Measurements from ENCODE around the gene FXYD5. TPM values are rescaled to one million over a fixed set of nuclear protein-coding genes. Genes with fewer than 3 reads are reported as not detected.

The FXYD5 gene
- total RNA-seq, 1 experiment from 2014 or later = 33.6 TPM

- peaks cover 8% of the 10 kb centered on the region; the same call in 1 of the 2 replicates for H3K9me3 ChIP-seq (ENCODE audit: control insufficient read depth, insufficient read depth, low read depth, low read length)
- in situ Hi-C loops (cut with HindIII; ENCODE audit: low pct_unique_long_range_greater_than_20kb, low sequenced_read_pairs) (no loop called here), intact Hi-C loops (cut with micrococcal nuclease; ENCODE audit: unreplicated experiment) (no loop called here)
- H3K27ac ChIP-seq (ENCODE audit: low read length) = no peak overlapping the region
- TF ChIP-seq POLR2AphosphoS5 (IDR thresholded peaks at IDR 0.05; ENCODE audit: low read depth, low read length) = no peak
- TF ChIP-seq CTCF (IDR thresholded peaks at IDR 0.05) = no peak
- no peak for TF ChIP-seq REST (IDR thresholded peaks at IDR 0.05; ENCODE audit: insufficient read depth in 1 of 2, low read depth in 2 of 2, low read length in 1 of 2)
- no peak for TF ChIP-seq TCF7L2 (IDR thresholded peaks at IDR 0.05; ENCODE audit: low read depth, low read length)
- no peak for TF ChIP-seq SIN3A (IDR thresholded peaks at IDR 0.05; ENCODE audit: borderline replicate concordance, insufficient read depth, low read depth, low read length)
- peaks cover 6% of the 10 kb centered on the region; the same call in 1 of the 2 replicates for H3K4me1 ChIP-seq (ENCODE audit: control insufficient read depth, insufficient read depth, low read length)
- H3K4me3 ChIP-seq (ENCODE audit: low read depth in 2 of 2, low read length in 2 of 2) = no peak overlapping the region
- ChIA-PET CTCF (no interaction called here), POLR2A (no interaction called here)
- peaks cover 3% of the 10 kb centered on the region; the same call in 1 of the 2 replicates for H3K36me3 ChIP-seq (ENCODE audit: control insufficient read depth, insufficient read depth, low read length)
- DNase-seq (ENCODE audit: low read depth, low spot score) (no peak), ATAC-seq (no peak)
- H3K27me3 ChIP-seq (ENCODE audit: control insufficient read depth, insufficient read depth, low read length) = no peaks in the 10 kb centered on the region
- no TSS peak for BruUV-seq (replicated peaks)
Measured at GRCh38 chr19:35159606-35160005, 5.1 kb downstream of the FXYD5 start.

GRCh38 chr19:35160629-35161433, 6.3 kb downstream of the FXYD5 start:
- no peak for TF ChIP-seq REST (IDR thresholded peaks at IDR 0.05; ENCODE audit: insufficient read depth in 1 of 2, low read depth in 2 of 2, low read length in 1 of 2)
- TF ChIP-seq TCF7L2 (IDR thresholded peaks at IDR 0.05; ENCODE audit: low read depth, low read length) = no peak
- TF ChIP-seq POLR2AphosphoS5 (IDR thresholded peaks at IDR 0.05; ENCODE audit: low read depth, low read length) = no peak
- no peak for TF ChIP-seq SIN3A (IDR thresholded peaks at IDR 0.05; ENCODE audit: borderline replicate concordance, insufficient read depth, low read depth, low read length)
- TF ChIP-seq CTCF (IDR thresholded peaks at IDR 0.05) = no peak

More at GRCh38 chr19:35160629-35161433, 6.3 kb downstream of the FXYD5 start:
- H3K9me3 ChIP-seq (ENCODE audit: control insufficient read depth, insufficient read depth, low read depth, low read length) = peaks cover 20% of the 10 kb centered on the region; the same call in 1 of the 2 replicates
- DNase-seq (ENCODE audit: low read depth, low spot score) = no peak
- no peak overlapping the region for H3K4me3 ChIP-seq (ENCODE audit: low read depth in 2 of 2, low read length in 2 of 2)
- in situ Hi-C loops (cut with HindIII; ENCODE audit: low pct_unique_long_range_greater_than_20kb, low sequenced_read_pairs) (no loop called here), intact Hi-C loops (cut with micrococcal nuclease; ENCODE audit: unreplicated experiment) (no loop called here)
- CTCF ChIA-PET = interaction anchor here (0.6 kb wide), 1 partner anchor 26 kb away, joined by 3 read pairs; the partner anchor contains the start of gene LGI4
- no peaks in the 10 kb centered on the region for H3K36me3 ChIP-seq (ENCODE audit: control insufficient read depth, insufficient read depth, low read length)
- H3K27ac ChIP-seq (ENCODE audit: low read length) = no peak overlapping the region
- H3K4me1 ChIP-seq (ENCODE audit: control insufficient read depth, insufficient read depth, low read length) = no peaks in the 10 kb centered on the region
- no TSS peak for BruUV-seq (replicated peaks)
- no peak for ATAC-seq
- H3K27me3 ChIP-seq (ENCODE audit: control insufficient read depth, insufficient read depth, low read length) = no peaks in the 10 kb centered on the region
- POLR2A ChIA-PET = no interaction called here
